Lower lobe of right lung (tissue), 2 donors: ENCODE data around the gene TSKS. TPM values are rescaled to one million over a fixed set of nuclear protein-coding genes. Genes with fewer than 3 reads are reported as not detected.

Experiments used
- ATAC-seq, 2 donors: fragments of 200-7000 bp; cut with Tn5 transposase; one replicate each; pipeline ENCODE4 v1.9.1; 2020 to 2022; ENCODE audit warnings: mild to moderate bottlenecking in 2 of 2, moderate library complexity in 2 of 2
- DNase-seq: peaks from one replicate; pipeline ENCODE4 v3.0.0-alpha.2; 2020
- H3K27ac ChIP-seq: fragments of 200-600 bp; one replicate; pipeline ENCODE4 v1.8.0; 2022
- H3K27me3 ChIP-seq: fragments of 200-600 bp; one replicate; pipeline ENCODE4 v1.8.0; 2022; ENCODE audit warnings: low read depth
- H3K36me3 ChIP-seq: fragments of 200-600 bp; one replicate; pipeline ENCODE4 v1.8.0; 2022; ENCODE audit warnings: mild to moderate bottlenecking
- H3K4me1 ChIP-seq: fragments of 200-600 bp; one replicate; pipeline ENCODE4 v1.8.0; 2022
- H3K4me3 ChIP-seq: fragments of 200-600 bp; one replicate; pipeline ENCODE4 v1.8.0; 2022; ENCODE audit warnings: mild to moderate bottlenecking
- H3K9me3 ChIP-seq: fragments of 200-600 bp; one replicate; pipeline ENCODE4 v1.8.0; 2022
- intact Hi-C: fragments of 100-400 bp; cut with DNase I; formaldehyde crosslinking; loops from one replicate; pipeline ENCODE4 v1.11.0; 2022
- total RNA-seq: library from RNA; stranded (reverse); fragmentation: NEBNext Ultra II Directional; extraction: Animal tissue kit (Norgen Biotek cat#: 25700); gene quantifications from one replicate; pipeline ENCODE4 v1.2.1, GENCODE V29; 2021
- TF ChIP-seq, protein P1 (sequence below): fragments of 200-600 bp; IDR thresholded peaks from one replicate; pipeline ENCODE4 v1.8.0; 2022; ENCODE audit warnings: antibody characterized with exemption, mild to moderate bottlenecking
- donor health status: DM: no; HTN: yes; CAD: no; lungs with severe emphysema.

Gene TSKS
- total RNA-seq, 1 donor from 2014 or later: 1.2 TPM

DNA sequence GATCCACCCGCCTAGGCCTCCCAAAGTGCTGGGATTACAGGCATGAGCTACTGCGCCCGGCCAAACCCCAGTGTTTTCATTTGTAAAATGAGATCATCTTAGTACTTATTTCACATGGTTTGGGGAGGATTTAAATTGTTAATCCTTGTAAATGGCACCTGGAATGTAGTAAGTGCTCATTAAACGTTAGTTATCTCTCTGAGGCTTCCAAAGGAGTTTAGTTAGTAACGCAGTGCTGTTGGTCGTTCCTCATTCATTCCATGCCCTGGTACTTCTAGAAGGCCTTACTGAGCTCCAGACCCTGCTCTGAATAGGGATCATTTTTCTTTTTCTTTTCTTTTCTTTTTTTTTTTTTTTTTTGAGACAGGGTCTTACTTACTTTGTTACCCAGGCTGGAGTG, 67.0 kb downstream of the TSKS start:
- DNase-seq: no peak
- intact Hi-C loops: no loop called here

DNA sequence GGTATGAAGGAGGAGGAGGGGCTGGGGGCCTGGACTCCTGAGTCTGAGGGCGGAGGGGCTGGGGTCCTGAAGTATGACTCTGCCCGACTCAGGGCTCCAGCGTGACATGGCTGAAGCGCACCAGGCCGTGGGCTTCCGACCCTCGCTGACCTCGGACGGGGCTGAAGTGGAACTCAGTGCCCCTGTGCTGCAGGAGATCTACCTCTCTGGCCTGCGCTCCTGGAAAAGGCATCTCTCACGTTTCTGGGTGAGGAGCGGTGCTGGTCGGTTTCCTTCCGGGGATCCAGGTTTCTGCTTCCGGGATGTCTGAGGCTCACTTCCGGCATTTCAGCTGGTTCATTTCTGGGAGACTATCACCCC, 71.0 kb downstream of the TSKS start:
- Histone ChIP-seq H3K27me3 (peaks cover 26% of the 10 kb centered on the region), H3K9me3 (no peaks in the 10 kb centered on the region), H3K4me1 (peaks cover 28% of the 10 kb centered on the region), H3K36me3 (peaks cover 12% of the 10 kb centered on the region), H3K27ac (no peak overlapping the region), H3K4me3 (no peak overlapping the region)
- intact Hi-C loops: no loop called here
- DNase-seq (no peak), ATAC-seq (no peak)
- TF ChIP-seq, protein P1, sequence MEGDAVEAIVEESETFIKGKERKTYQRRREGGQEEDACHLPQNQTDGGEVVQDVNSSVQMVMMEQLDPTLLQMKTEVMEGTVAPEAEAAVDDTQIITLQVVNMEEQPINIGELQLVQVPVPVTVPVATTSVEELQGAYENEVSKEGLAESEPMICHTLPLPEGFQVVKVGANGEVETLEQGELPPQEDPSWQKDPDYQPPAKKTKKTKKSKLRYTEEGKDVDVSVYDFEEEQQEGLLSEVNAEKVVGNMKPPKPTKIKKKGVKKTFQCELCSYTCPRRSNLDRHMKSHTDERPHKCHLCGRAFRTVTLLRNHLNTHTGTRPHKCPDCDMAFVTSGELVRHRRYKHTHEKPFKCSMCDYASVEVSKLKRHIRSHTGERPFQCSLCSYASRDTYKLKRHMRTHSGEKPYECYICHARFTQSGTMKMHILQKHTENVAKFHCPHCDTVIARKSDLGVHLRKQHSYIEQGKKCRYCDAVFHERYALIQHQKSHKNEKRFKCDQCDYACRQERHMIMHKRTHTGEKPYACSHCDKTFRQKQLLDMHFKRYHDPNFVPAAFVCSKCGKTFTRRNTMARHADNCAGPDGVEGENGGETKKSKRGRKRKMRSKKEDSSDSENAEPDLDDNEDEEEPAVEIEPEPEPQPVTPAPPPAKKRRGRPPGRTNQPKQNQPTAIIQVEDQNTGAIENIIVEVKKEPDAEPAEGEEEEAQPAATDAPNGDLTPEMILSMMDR: no peak

More for the DNA sequence above, 67.0 kb downstream of the TSKS start:
- ATAC-seq: no peak
- TF ChIP-seq, protein P1: no peak
- Histone ChIP-seq H3K4me1 (peaks cover 5% of the 10 kb centered on the region), H3K27me3 (peaks cover 12% of the 10 kb centered on the region), H3K9me3 (no peaks in the 10 kb centered on the region), H3K36me3 (no peaks in the 10 kb centered on the region), H3K27ac (no peak overlapping the region), H3K4me3 (no peak overlapping the region)

DNA sequence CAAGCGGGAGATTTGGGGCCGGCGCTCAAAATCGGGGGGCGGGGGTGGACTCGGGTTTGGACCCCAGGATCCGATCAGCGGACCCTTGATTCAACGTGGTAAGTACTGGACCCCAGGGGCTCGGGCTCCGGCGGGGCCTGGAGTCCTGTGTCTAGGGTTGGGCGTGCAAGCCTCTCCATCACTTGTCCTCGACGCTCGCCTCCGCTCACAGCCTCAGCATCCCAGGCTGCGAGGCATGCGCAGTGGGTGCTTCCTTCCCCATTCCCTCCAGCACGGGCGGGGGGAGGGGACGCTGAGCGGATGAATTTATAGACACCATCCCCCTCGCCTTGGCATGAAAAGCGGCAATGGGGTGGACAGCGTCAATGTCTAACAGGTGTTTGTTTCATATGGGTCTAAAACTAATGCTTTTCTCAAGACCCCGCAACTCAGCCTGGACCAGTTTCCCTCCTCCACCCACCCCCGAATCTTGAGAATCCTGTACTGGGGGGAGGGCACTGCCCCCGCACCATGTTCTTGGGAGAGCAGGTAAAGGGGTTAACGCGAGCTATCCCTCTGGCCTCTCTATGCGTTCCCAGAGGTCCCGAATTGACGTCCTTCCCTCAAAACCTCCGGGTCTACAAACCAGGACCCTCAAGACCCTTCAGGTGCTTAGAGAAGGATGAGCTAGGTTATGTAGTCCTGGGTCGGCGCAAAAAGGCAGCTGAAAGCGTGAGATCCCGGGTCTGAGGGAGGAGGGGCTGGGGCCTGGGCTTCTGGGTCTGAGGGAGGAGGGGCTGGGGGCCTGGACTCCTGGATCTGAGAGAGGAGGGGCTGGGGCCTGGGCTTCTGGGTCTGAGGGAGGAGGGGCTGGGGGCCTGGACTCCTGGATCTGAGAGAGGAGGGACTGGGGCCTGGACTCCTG, 71.6 kb downstream of the TSKS start:
- DNase-seq: peak; percentile 58
- peaks cover 26% of the 10 kb centered on the region for H3K27me3 ChIP-seq
- H3K9me3 ChIP-seq: no peaks in the 10 kb centered on the region
- TF ChIP-seq, protein P1: no peak
- H3K4me3 ChIP-seq: peak overlapping the region; percentile 63
- ATAC-seq: peak; percentile 36 to 39
- H3K36me3 ChIP-seq: peaks cover 18% of the 10 kb centered on the region
- intact Hi-C loops: no loop called here
- no peak overlapping the region for H3K27ac ChIP-seq
- H3K4me1 ChIP-seq: peaks cover 28% of the 10 kb centered on the region

DNA sequence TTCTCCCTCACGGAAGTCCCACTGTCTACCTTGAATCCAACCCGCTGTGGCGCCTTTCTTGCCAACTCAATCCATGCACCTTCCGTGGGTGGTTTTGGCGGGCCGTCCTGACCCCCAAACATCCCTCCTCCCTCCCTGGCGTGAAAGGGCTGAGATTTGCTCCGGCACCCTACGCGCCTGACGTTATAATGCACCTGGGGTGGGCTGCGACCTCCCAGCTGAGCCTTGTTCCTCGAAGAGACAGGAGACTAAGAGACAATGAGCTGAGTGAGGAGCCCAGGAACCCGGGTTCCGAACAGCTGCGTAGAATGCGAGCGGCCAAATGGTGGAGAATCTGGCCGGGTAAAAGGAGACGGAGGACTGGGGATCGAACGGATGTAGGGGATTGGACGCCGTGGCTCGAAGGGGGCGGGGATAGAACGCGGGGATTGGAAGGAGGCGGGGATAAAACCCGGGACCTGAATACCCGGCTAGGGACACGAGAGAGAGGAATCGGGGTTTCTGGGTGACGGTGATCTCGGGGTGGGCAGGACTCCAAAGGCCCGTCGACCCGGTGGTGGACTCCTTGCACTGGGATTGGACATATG, 72.4 kb downstream of the TSKS start, which contains the start of gene CPT1C:
Gene CPT1C, plus strand, starts transcription at position 461 of the 587 bp plus-strand sequence. CDS start 1,137 bp downstream, outside the sequence.
- peaks cover 28% of the 10 kb centered on the region for H3K4me1 ChIP-seq

DNA sequence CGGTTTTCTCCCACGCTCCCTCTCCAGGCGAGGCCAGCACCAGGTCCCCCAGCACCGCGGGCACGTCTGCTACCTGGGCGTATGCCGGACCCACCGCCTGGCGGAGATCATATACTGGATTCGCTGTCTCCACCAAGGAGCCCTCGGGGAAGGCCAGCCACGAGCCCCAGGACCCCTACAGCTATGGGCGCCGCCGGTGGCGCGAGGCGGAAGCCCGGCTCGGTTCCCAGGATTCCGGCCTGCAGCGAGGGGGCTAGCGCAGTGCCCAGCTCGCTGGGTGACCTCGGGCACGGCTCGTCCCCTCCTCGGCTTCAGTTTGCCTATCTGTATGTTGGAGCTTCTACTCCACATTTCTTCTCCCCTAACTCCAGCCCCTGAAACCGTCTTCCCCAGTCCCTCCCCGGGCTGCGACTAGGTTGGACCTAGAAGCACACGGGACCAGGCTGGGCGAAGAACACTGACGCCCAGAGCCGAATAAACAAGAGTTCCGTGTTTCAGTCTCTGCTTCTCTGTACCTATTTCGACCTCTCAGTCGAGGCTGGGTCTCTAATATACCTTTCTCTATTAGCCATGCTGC, 72.9 kb downstream of the TSKS start:
- peak; percentile 1 to 25 for ATAC-seq
- Histone ChIP-seq H3K36me3 (peaks cover 30% of the 10 kb centered on the region), H3K9me3 (no peaks in the 10 kb centered on the region), H3K4me1 (peaks cover 28% of the 10 kb centered on the region), H3K27ac (peak overlapping the region; percentile 61), H3K4me3 (peak overlapping the region; percentile 63), H3K27me3 (peaks cover 26% of the 10 kb centered on the region)
- intact Hi-C loops: no loop called here
- DNase-seq: no peak
- TF ChIP-seq, protein P1: no peak

More for the DNA sequence above, 72.4 kb downstream of the TSKS start, which contains the start of gene CPT1C:
- Histone ChIP-seq H3K9me3 (no peaks in the 10 kb centered on the region), H3K27ac (peak within 1 kb of the TSS; percentile 61), H3K36me3 (peaks cover 24% of the 10 kb centered on the region), H3K4me3 (peak within 1 kb of the TSS; percentile 63), H3K27me3 (peaks cover 26% of the 10 kb centered on the region)
- ATAC-seq (peak; percentile 75 to 76), DNase-seq (peak; percentile 73)
- TF ChIP-seq, protein P1: no peak
- intact Hi-C loops: no loop called here
